GM19324 (cell line): Measurements from ENCODE around the gene SLC41A1.
"Not testable (repeated sequence)": the region's sequence is repeated elsewhere in the genome, so short reads cannot be mapped to it uniquely, and the experiment has no call there.

Experiments
- ATAC-seq: cut with Tn5 transposase; IDR thresholded peaks from one replicate; pipeline ENCODE4 v1.9.1; 2021; ENCODE audit warnings: mild to moderate bottlenecking, moderate library complexity; ENCODE audit not compliant: unreplicated experiment, low FRiP score

Gene SLC41A1

GRCh38 chr1:205812878-205813754, at the start of gene SLC41A1:
SLC41A1 (minus strand) TSS chr1:205813198; CDS start chr1:205810441, 2,757 bp downstream.
- peak; percentile 87 for ATAC-seq

- ATAC-seq, result no peak
Measured at GRCh38 chr1:205861540-205861939, 48.5 kb upstream of the SLC41A1 start.

GRCh38 chr1:205858141-205858961, 45.4 kb upstream of the SLC41A1 start:
- no peak for ATAC-seq

GRCh38 chr1:205857501-205857900, 44.5 kb upstream of the SLC41A1 start:
- not testable (repeated sequence) for ATAC-seq

- no peak for ATAC-seq
Measured at GRCh38 chr1:205856433-205856832, 43.4 kb upstream of the SLC41A1 start.

- ATAC-seq, result no peak
Measured at GRCh38 chr1:205852969-205853368, 40.0 kb upstream of the SLC41A1 start.

- no peak for ATAC-seq
Measured at GRCh38 chr1:205851993-205852392, 39.0 kb upstream of the SLC41A1 start.

- ATAC-seq, result peak; percentile 92
Measured at GRCh38 chr1:205849619-205850355, 36.8 kb upstream of the SLC41A1 start, which contains the start of gene PM20D1. PM20D1 (minus strand) TSS chr1:205850132; CDS start chr1:205850072, 60 bp downstream.

GRCh38 chr1:205843036-205843859, 30.2 kb upstream of the SLC41A1 start:
- ATAC-seq, result no peak

GRCh38 chr1:205842229-205842628, 29.2 kb upstream of the SLC41A1 start:
- ATAC-seq, result no peak

GRCh38 chr1:205840146-205840923, 27.3 kb upstream of the SLC41A1 start:
- no peak for ATAC-seq

- no peak for ATAC-seq
Measured at GRCh38 chr1:205837382-205837970, 24.5 kb upstream of the SLC41A1 start.

- ATAC-seq, result no peak
Measured at GRCh38 chr1:205834751-205835150, 21.8 kb upstream of the SLC41A1 start.

- ATAC-seq, result no peak
Measured at GRCh38 chr1:205832326-205832751, 19.3 kb upstream of the SLC41A1 start.

- no peak for ATAC-seq
Measured at GRCh38 chr1:205827623-205828022, 14.6 kb upstream of the SLC41A1 start.

GRCh38 chr1:205826995-205827394, 14.0 kb upstream of the SLC41A1 start:
- no peak for ATAC-seq

GRCh38 chr1:205826016-205826806, 13.2 kb upstream of the SLC41A1 start:
- ATAC-seq, result no peak

GRCh38 chr1:205824180-205824579, 11.2 kb upstream of the SLC41A1 start:
- no peak for ATAC-seq
